OCI-LY7 (cell line): ENCODE results near the gene ATF7. TPM values are rescaled to one million over a fixed set of nuclear protein-coding genes. Genes with fewer than 3 reads are reported as not detected.

Experiments
- BruUV-seq: library from RNA; stranded (reverse); fragments of 400-500 nt; replicated peaks from 2 replicates; lab custom pipeline; 2021; lab: Mats Ljungman, UMichigan
- CTCF ChIA-PET: fragments of 300-600 bp; sonication (Branson Sonifier 250); formaldehyde crosslinking; loops from one replicate; lab custom pipeline; 2022; ENCODE audit warnings: antibody characterized with exemption; ENCODE audit not compliant: unreplicated experiment; lab: Charles Lee
- POLR2A ChIA-PET: fragments of 300-600 bp; sonication (Branson Sonifier 250); formaldehyde crosslinking; loops from one replicate; lab custom pipeline; 2022; ENCODE audit warnings: antibody characterized with exemption; lab: Charles Lee
- DNase-seq: peaks from one replicate; pipeline ENCODE4 v3.0.0-alpha.2; 2015; ENCODE audit warnings: low spot score
- H2AFZ ChIP-seq: fragments of 200-600 bp; sonication (generic), shearing (Covaris generic); 2 replicates; pipeline ENCODE4 v1.6.1; 2014; ENCODE audit warnings: mild to moderate bottlenecking, antibody characterized with exemption, low read length, moderate library complexity
- H3K27ac ChIP-seq: fragments of 200-600 bp; sonication (generic); 2 replicates; pipeline ENCODE4 v1.5.1; 2014; ENCODE audit warnings: mixed run types, low read depth, mild to moderate bottlenecking, moderate library complexity, low read length, inconsistent platforms; ENCODE audit not compliant: poor library complexity, severe bottlenecking
- H3K36me3 ChIP-seq: fragments of 200-600 bp; sonication (generic); 2 replicates; pipeline ENCODE4 v1.6.1; 2014; ENCODE audit warnings: mild to moderate bottlenecking, antibody characterized with exemption, low read length, moderate library complexity, mixed read lengths; ENCODE audit not compliant: insufficient read depth
- H3K4me1 ChIP-seq: fragments of 200-600 bp; sonication (generic); 2 replicates; pipeline ENCODE4 v1.5.1; 2014; ENCODE audit warnings: mild to moderate bottlenecking, low read length; ENCODE audit not compliant: insufficient read depth, poor library complexity, severe bottlenecking
- H3K4me2 ChIP-seq: fragments of 200-600 bp; sonication (generic); 2 replicates; pipeline ENCODE4 v1.6.1; 2014; ENCODE audit warnings: mild to moderate bottlenecking, low read length
- H3K4me3 ChIP-seq: fragments of 200-600 bp; sonication (generic); 2 replicates; pipeline ENCODE4 v1.5.1; 2014; ENCODE audit warnings: mild to moderate bottlenecking, low read depth, low read length; ENCODE audit not compliant: poor library complexity, severe bottlenecking
- H3K79me2 ChIP-seq: fragments of 200-600 bp; sonication (generic); 2 replicates; pipeline ENCODE4 v1.6.1; 2016; ENCODE audit warnings: low read depth, mild to moderate bottlenecking, low read length, moderate library complexity, mixed read lengths; ENCODE audit not compliant: insufficient read depth
- H3K9me2 ChIP-seq: fragments of 200-600 bp; sonication (generic); 2 replicates; pipeline ENCODE4 v1.6.1; 2016; ENCODE audit warnings: mild to moderate bottlenecking, low read length, mixed read lengths; ENCODE audit not compliant: insufficient read depth
- H3K9me3 ChIP-seq: fragments of 200-600 bp; sonication (generic); 2 replicates; pipeline ENCODE4 v1.6.1; 2014; ENCODE audit warnings: mild to moderate bottlenecking, mixed run types, low read length, mixed read lengths
- H4K20me1 ChIP-seq: fragments of 200-600 bp; sonication (generic); 2 replicates; pipeline ENCODE4 v1.6.1; 2014; ENCODE audit warnings: mild to moderate bottlenecking, antibody characterized with exemption, low read length, moderate library complexity, mixed read lengths; ENCODE audit not compliant: insufficient read depth
- EZH2phosphoT487 ChIP-seq: fragments of 200-600 bp; sonication (generic); IDR thresholded peaks from 2 replicates; pipeline ENCODE4 v1.6.1; 2018; ENCODE audit warnings: low read depth, borderline replicate concordance, mild to moderate bottlenecking, mixed run types, antibody characterized with exemption, low read length, moderate library complexity, mixed read lengths
- intact Hi-C: fragments of 100-400 bp; cut with micrococcal nuclease; formaldehyde crosslinking; loops from one replicate; pipeline ENCODE4 v1.10.0; 2022; ENCODE audit not compliant: unreplicated experiment
- total RNA-seq, 2 experiments: library from RNA; depleted of rRNA in 1 of 2; stranded (reverse); fragments of >200 nt in 1 of 2; shearing (Covaris generic) in 1 of 2; gene quantifications; 2 replicates each; pipeline ENCODE4 v1.2.3, GENCODE V29; 2014 to 2022
- TF ChIP-seq, protein P1 (sequence below): fragments of 200-600 bp; sonication (generic); conservative IDR thresholded peaks from 2 replicates; pipeline ENCODE4 v1.5.1; 2014; ENCODE audit warnings: mild to moderate bottlenecking, antibody characterized with exemption, low read length, moderate library complexity, mixed read lengths

ATF7 gene
- total RNA-seq, 2 experiments from 2014 or later: 6.8 to 23.2 TPM

DNA sequence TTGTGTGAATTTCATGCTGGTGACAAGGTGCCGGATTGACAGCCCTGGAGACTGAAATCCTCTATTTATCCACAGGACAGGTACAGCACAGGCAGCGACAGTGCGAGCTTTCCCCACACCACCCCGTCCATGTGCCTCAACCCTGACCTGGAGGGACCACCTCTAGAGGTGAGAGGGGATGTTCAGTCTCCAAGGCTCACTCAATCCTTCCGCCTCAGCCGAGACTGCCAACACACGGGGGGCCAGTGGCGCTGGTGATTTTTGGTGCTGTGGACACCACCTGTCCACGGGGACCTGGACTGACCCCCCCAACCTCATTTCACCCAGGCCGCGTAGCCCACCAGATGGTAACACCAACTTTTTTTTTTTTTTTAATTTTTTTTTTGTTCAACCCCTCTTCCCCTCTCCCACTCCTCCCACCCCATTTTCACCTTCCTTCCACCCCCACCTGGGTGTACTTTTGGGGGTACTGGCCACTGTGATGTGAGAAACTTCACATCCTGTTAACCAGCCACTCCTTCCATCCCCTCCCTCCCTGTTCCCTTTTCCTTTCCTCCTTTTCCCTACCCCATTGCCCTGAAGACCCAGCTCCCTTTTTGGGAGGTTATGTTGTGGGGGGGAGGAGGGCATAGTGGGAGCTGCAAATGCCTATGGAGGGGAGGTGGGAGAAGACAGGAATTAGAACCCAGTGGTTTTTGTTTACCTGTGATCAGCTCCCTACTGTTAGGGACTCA lies 161.3 kb downstream of the ATF7 start:
- no peak overlapping the region for H3K4me3 ChIP-seq
- ChIA-PET POLR2A (interaction anchor here (0.6 to 1.3 kb wide), 4 partner anchors 11 to 51 kb away, joined by 3 to 4 read pairs (median 3); partner anchors contain the start of gene TARBP2), CTCF (interaction anchor here (0.5 to 1.1 kb wide), 2 partner anchors 10 to 411 kb away, joined by 4 to 5 read pairs; no protein-coding TSS in a partner anchor)
- H3K27ac ChIP-seq: no peak overlapping the region
- no peak for DNase-seq
- no peak overlapping the region for H2AFZ ChIP-seq
- peaks cover 62% of the 10 kb centered on the region for H3K79me2 ChIP-seq
- no peak overlapping the region for H3K4me2 ChIP-seq
- BruUV-seq: no TSS peak
- TF ChIP-seq EZH2phosphoT487: no peak
- TF ChIP-seq, protein P1, sequence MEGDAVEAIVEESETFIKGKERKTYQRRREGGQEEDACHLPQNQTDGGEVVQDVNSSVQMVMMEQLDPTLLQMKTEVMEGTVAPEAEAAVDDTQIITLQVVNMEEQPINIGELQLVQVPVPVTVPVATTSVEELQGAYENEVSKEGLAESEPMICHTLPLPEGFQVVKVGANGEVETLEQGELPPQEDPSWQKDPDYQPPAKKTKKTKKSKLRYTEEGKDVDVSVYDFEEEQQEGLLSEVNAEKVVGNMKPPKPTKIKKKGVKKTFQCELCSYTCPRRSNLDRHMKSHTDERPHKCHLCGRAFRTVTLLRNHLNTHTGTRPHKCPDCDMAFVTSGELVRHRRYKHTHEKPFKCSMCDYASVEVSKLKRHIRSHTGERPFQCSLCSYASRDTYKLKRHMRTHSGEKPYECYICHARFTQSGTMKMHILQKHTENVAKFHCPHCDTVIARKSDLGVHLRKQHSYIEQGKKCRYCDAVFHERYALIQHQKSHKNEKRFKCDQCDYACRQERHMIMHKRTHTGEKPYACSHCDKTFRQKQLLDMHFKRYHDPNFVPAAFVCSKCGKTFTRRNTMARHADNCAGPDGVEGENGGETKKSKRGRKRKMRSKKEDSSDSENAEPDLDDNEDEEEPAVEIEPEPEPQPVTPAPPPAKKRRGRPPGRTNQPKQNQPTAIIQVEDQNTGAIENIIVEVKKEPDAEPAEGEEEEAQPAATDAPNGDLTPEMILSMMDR: no peak
- H3K9me3 ChIP-seq: no peaks in the 10 kb centered on the region
- peaks cover 100% of the 10 kb centered on the region for H3K36me3 ChIP-seq
- H3K9me2 ChIP-seq: no peaks in the 10 kb centered on the region
- intact Hi-C loops: no loop called here
- H3K4me1 ChIP-seq: peaks cover 16% of the 10 kb centered on the region
- H4K20me1 ChIP-seq: peaks cover 55% of the 10 kb centered on the region

DNA sequence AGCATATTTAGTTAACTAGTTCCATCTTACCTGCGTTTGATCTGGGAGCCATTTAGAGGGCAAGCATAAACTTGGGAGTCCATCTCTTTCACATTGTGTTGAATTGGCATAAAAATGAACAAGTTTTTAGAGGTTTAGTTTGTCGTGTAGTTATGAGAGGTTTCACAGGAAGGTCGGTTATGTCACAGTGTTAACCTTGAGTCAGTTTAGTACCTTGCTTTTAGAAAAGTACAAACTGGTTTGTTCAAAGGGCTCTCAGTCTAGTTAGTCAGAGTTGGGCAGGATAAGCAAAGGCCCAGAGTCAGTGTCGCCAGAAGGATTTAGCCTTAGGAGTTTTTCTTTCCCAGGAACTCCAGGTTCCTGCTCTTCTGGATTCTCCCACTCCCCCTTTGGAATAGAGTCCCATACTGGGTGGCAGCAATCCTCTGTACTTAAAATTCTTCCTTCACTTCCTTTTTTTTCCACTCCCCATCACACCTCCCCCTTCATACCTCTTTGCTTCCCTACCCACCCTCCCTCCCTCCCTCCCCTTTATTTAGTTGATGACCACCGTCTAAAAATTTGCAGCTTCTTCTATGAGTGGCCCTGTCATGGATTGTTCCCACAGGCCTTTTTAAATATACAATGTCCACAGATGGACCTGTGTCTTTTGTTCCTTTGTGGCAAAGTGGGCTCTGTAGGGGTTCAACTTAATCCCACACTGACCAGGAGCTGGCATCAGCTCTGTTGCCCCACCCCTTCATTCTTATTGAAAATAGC lies 162.2 kb downstream of the ATF7 start:
- H3K36me3 ChIP-seq: peaks cover 100% of the 10 kb centered on the region
- TF ChIP-seq, protein P1: no peak
- TF ChIP-seq EZH2phosphoT487: no peak
- H3K27ac ChIP-seq: no peak overlapping the region
- H3K4me3 ChIP-seq: no peak overlapping the region
- no peak for DNase-seq
- no peaks in the 10 kb centered on the region for H3K9me2 ChIP-seq
- H4K20me1 ChIP-seq: peaks cover 58% of the 10 kb centered on the region
- CTCF ChIA-PET: no interaction called here
- H3K4me1 ChIP-seq: peaks cover 8% of the 10 kb centered on the region
- no peak overlapping the region for H2AFZ ChIP-seq
- POLR2A ChIA-PET: interaction anchor here (0.6 kb wide), 1 partner anchor 52 kb away, joined by 3 read pairs; no protein-coding TSS in a partner anchor
- no TSS peak for BruUV-seq
- intact Hi-C loops: no loop called here
- peaks cover 71% of the 10 kb centered on the region for H3K79me2 ChIP-seq
- H3K4me2 ChIP-seq: no peak overlapping the region
- no peaks in the 10 kb centered on the region for H3K9me3 ChIP-seq
